GM21529 (cell line): ENCODE data around the gene ANKRD30B.
"Not testable (repeated sequence)": the region's sequence is repeated elsewhere in the genome, so short reads cannot be mapped to it uniquely, and the experiment has no call there.

Source experiments
- ATAC-seq: cut with Tn5 transposase; IDR thresholded peaks from one replicate; pipeline ENCODE4 v1.9.1; 2021; ENCODE audit not compliant: unreplicated experiment

ANKRD30B gene, protein sequence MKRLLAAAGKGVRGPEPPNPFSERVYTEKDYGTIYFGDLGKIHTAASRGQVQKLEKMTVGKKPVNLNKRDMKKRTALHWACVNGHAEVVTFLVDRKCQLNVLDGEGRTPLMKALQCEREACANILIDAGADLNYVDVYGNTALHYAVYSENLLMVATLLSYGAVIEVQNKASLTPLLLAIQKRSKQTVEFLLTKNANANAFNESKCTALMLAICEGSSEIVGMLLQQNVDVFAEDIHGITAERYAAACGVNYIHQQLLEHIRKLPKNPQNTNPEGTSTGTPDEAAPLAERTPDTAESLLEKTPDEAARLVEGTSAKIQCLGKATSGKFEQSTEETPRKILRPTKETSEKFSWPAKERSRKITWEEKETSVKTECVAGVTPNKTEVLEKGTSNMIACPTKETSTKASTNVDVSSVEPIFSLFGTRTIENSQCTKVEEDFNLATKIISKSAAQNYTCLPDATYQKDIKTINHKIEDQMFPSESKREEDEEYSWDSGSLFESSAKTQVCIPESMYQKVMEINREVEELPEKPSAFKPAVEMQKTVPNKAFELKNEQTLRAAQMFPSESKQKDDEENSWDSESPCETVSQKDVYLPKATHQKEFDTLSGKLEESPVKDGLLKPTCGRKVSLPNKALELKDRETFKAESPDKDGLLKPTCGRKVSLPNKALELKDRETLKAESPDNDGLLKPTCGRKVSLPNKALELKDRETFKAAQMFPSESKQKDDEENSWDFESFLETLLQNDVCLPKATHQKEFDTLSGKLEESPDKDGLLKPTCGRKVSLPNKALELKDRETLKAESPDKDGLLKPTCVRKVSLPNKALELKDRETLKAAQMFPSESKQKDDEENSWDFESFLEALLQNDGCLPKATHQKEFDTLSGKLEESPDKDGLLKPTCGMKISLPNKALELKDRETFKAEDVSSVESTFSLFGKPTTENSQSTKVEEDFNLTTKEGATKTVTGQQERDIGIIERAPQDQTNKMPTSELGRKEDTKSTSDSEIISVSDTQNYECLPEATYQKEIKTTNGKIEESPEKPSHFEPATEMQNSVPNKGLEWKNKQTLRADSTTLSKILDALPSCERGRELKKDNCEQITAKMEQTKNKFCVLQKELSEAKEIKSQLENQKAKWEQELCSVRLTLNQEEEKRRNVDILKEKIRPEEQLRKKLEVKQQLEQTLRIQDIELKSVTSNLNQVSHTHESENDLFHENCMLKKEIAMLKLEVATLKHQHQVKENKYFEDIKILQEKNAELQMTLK (N-terminal part only)

DNA sequence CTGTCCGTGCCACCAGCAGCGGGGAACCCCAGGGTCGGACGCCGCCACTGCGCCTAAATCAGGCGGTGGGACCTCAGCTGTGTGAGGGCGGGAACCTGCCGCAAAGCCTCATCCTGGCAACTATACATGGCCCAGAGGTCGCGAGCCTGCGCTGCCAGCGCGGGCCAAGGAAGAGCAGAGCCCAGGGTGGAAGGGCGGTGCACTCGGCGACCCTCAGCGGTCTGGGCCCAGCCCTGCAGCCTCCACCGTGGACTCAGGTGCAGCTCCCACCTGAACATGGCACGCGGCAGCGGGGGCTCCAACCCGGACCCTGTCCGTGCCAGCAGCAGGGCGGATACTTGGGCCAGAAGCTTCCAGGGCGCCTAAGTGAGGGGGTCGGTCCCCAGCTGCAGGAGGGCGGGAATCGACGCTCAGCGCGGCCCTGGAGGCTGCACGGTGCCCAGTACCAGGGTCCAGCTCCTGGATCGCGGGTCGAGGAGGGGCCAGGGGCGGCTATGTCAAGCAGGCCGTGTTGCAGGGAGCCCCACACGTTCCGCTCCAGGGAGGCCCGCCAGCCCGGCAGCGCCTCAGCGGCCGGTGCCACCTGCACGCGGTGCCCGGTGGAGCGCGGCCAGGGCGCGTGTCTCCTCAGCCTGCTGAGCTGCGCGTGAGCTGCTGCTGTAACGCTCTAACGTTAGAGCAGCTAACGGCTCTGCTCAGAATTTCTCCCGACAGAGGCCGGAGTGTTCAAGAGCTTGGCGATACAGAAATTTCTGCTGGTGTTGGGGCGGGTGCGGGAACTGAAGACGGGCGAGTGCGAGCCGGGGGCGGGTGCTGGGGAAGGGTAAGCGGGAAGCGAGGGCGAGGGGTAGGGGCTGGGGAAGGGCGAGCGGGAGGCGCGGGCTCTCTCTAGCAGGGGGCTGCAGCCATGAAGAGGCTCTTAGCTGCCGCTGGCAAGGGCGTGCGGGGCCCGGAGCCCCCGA lies at the start of gene ANKRD30B:
ANKRD30B (plus strand) TSS at position 660 of the 962 bp plus-strand sequence; CDS start at position 908, 248 bp downstream.
- no peak for ATAC-seq

DNA sequence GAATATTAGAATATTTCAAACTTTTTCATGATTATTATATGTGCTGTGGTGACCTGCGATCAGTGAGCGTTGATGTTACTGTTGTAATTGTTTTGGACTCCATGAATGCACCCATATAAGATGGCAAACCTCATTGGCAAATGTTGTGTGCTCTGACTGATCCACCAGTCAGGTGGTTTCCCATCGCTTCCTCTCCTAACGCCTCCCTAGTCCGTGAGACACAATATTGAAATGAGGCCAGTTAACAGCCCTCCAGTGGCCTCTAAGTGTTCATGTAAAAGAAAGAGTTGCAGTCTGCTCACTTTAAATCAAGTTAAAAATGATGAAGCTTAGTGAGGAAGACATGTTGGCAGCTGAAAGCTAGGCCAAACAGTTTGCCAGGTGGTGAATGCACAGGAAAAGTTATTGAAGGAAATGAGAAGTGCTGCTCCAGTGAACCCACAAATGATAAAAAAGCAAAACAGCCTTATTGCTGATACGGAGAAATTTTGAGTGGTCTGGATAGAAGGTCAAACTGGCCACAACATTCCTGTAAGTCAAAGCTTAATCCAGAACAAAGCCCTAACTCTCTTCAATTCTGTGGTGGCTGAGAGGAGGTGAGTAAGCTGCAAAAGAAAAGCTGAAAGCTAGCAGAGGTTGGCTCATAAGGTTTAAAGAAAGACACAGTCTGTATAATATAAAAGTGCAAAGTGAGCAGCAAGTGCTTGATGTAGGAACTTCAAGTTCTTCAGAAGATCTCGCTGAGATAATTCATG lies 46.5 kb upstream of the ANKRD30B start:
- not testable (repeated sequence) for ATAC-seq

- ATAC-seq, result not testable (repeated sequence)
Measured at GRCh38 chr18:14709761-14710160, 38.2 kb upstream of the ANKRD30B start.

GRCh38 chr18:14721569-14721968 lies 26.4 kb upstream of the ANKRD30B start:
- not testable (repeated sequence) for ATAC-seq

DNA sequence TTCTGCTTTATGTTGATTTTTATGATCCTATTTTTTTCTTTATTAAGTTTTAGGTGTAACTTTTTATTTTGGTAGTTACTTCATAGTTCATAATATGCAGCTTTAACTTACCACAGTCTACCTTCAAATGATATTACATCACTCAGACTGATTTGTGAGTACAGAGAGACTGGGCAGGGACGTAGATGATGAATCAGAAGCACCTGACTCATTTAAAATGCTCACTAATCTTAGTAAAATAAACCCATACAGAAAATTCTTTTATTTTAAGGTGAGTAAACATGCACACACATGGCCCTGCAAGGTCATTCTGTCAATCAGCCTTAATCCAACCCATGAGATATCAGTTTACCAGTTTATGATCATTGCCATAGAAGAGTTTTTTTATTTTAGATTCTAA lies 8.9 kb upstream of the ANKRD30B start:
- ATAC-seq, result not testable (repeated sequence)

- no peak for ATAC-seq
Measured at GRCh38 chr18:14746897-14747296, 1.1 kb upstream of the ANKRD30B start.

DNA sequence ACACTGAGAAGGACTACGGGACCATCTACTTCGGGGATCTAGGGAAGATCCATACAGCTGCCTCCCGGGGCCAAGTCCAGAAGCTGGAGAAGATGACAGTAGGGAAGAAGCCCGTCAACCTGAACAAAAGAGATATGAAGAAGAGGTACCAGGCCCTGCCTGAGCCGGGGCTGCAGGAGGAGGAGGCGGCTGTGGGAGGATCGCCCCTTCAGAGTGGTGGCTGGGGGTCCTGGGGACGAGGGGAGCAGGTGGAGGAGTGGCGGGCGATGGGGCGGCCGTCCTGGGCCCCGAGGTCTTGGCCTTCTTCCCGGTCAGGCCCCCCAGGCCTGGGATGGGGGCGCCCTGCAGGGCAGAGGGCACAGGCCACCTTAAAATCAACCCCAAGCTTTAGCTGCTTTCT lies 524 bp downstream of the ANKRD30B start:
- no peak for ATAC-seq

- ATAC-seq, result not testable (repeated sequence)
Measured at GRCh38 chr18:14763566-14763965, 15.6 kb downstream of the ANKRD30B start.

- no peak for ATAC-seq
Measured at GRCh38 chr18:14767474-14767873, 19.5 kb downstream of the ANKRD30B start.

DNA sequence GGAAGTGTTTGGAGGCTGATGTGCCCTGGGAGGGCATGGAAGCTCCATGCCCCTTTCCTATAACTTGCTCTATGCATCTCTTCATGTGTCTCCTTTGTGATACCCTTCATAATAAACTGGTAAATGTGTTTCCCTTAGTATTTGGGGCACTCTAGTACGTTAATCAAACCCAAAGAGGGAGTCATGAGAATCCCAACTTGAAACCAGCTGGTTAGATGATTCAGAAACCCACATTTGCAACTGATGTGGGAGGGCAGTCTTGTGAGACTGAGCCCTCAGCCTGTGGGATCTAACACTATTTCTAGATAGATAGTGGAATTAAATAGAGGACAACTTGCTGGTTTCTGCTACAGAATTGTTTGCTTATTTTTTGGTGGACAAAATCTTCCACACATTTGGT lies 20.3 kb downstream of the ANKRD30B start:
- no peak for ATAC-seq

DNA sequence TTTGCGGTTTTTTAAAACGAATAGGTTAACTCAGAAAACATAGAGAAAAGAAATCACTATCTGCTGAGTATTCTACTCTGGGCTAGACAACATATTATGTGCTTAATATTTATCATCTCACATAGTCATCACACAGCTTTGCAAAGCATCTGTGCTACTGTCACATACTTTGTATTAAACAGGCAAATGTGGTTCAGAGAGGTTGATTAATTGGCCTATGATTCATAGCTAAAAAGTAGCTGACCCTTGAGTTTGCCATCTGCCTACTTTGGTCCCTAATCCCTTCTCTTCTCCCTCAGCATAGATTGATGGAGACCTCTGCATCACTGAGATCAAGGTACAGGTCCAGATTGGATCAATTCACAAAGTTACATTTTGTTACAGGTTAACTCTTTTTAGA lies 21.4 kb downstream of the ANKRD30B start:
- ATAC-seq, result no peak

DNA sequence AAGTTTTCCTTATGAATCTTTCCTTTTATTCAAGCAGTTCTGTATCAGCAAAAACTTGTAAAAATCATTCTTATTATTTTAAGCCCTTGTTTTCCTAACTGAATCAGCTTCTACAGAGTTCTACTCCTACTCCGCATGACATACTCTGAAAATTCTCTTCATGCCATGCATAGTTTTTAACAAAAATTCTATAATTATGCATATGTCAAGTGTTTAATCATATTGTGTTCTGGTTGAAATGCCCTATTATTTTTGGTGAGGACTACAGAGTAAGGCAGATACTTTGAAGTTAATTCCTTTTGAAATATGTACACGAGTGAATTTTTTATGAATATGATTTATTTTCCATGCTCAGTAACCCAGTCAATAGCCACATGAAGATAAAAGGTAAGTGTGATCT lies 28.8 kb downstream of the ANKRD30B start:
- no peak for ATAC-seq

GRCh38 chr18:14781671-14782070 lies 33.7 kb downstream of the ANKRD30B start:
- ATAC-seq, result no peak

DNA sequence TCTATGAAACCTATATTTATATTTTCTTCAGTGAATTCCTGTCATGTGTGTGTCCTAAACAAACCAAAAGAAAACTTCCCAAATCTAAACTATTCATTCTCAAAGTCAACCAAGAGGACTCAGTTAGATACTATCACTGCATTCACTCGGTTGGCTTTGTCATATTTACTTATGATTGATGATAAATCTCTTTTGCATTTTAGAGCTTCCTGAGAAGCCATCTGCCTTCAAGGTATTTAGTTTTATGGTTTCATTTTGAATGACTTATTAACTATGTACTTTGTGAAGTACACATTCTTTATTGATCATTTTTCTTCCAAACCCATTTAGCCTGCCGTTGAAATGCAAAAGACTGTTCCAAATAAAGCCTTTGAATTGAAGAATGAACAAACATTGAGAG lies 36.2 kb downstream of the ANKRD30B start:
- ATAC-seq, result no peak

- ATAC-seq, result not testable (repeated sequence)
Measured at GRCh38 chr18:14796876-14797275, 48.9 kb downstream of the ANKRD30B start.

DNA sequence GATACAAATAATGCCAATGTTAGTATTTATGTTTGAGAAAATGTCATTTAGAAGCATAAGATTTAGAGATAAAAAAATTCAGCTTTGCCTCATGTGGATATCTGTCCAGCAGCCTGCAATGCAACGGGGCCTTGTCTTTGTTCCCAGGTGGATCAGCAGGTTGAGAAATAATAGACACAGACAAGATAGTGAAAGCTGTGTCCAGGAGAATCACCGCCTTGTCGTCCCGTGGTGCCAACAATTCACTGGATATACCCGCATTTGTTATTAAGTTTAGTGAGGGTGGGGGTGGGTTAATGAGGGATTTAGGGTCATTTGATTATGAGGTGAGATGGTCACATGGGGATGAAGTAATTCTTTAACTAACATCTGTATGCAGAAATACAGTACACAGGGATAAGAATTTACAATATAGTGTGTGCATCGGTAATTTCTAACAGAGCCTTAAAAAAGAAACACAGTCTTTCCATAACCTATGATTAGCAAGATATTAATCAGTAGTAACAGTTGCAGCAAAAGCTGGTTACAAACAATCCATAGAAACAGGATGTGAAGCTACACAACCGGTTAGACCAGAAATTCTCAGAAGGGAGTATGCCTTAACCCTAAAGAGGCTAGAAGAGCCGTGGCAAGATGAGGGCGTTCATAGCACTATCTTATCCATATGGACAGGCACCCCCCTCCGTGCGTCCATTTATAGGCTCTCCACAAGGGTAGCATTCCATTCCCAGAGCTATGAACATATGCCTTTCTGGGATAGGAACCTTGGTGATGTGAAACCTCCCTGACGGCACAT lies 50.2 kb downstream of the ANKRD30B start:
- ATAC-seq, result not testable (repeated sequence)

DNA sequence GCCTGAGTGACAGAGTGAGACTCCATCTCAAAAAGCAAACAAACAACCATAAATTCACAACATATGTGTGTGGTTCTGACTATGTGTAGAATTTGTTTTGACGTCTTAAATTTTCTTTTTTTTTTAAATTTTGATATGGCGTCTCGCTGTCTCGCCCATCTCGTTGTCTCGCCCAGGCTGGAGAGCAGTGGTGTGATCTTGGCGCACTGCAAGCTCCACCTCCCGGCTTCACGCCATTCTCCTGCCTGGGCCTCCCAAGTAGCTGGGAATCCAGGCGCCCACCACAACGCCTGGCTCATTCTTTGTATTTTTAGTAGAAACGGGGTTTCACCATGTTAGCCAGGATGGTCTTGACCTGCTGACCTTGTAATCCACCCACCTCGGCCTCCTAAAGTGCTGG lies 63.1 kb downstream of the ANKRD30B start:
- ATAC-seq, result not testable (repeated sequence)

DNA sequence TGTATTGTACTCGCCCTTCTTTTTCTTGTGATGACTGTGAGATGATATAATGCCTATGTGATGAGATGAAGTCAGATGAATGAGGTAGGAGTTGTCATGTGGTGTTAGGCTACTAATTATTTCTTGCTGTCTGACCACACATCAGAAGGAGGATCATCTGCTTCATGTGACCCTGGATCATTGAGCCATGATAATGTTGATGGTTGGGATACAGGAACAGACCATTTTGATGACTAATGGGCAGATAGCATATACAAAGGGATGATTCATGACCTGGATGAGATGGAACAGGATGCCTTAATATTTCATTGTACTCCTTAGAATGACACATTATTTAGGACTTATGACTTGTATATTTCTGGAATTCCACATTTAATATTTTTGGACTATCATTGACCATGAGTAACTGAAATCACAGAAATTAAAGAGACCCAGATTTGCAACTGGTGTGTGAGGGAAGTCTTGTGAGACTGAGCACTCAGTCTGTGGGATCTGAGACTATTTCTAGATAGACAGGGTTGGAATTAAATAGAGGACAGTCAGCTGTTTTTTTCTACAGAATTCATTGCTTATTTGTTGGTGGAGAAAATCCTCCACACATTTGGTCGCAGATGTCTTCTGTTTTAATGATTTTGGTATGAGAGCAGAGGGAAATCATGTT lies 79.1 kb downstream of the ANKRD30B start:
- not testable (repeated sequence) for ATAC-seq
